Measurements from ENCODE around the gene RAD23B.
A peak's percentile ranks its signal among the peaks of the same experiment; 100 is the strongest.

Gene RAD23B

DNA sequence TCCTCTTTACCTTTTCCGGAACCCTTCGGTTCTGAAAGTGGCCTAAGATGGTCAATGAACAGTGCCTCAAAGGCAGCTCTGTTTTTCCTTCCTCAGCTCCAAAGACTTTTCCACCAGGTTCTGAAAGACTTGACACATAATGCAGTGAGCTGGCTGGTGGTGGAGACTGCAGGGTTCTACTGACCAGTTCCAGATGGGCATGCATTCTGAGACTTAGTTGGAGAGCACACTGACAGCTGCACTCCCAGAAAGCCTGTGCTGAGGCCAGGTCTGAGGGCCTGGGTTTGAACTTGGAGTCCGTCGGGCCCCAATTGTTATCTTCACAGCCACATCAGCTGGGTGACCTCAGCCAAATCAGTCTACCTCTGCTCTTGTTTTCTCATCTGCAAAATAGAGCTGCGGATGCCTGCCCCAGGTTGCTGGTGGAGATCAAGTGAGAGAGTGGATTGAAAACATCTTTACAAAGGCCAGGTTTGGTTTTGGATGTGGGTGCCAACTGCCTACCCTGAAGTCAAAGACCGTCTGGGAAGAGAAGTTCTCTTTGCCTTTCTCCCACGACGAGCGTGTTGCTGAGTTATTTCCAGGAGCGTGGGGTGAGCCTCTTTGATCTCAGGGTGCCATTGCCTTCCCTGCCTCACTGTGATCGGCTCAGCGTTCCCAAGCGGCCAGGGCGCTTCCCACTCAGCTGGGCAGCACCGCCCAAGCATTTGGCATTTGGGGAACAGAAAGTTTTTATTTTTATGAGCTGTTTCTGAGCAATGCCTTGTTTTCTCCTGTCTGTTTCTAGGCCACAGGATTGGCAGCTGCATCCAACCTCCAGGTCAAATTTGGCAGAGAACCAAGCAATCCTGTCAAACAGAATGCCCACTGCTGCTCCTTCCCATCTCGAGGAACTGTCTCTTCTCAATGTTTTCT is 54.9 kb downstream of the RAD23B start:
- DNase-seq, result no peak

DNA sequence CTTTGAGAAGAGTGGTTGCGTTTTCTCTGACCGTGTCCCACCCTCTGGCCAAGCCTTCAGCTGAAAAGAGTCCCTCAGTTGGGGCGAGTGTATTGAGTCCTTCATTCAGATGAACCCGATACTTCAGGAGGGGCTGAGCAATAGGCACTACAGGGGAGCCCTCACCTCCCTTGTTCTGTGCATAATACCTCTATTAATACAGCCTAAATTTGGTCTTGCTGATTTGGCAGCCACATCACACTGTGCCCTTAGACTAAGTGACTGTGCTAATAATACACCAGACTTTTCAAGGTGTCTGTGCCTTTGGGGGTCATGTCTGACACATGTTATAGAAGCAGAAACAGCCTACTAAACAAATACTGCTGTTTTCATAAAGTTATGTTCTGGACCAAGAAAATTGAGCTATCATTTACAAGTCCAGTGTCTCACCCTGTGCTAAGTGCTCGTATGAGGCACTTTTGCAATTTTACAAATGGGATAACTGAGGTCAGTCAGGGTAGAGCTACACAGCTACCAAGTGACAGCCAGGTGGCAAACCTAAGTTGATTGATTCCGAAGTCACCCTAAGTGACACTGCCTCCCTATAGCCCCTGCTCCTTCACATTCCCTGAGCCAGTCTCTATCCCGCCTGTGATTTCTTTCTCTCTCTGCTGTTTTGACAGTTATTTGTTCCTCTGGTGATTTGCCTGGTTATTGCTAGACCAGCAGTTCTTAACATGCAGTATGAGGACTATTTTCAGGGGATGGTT is 56.0 kb downstream of the RAD23B start:
- no peak for DNase-seq

DNA sequence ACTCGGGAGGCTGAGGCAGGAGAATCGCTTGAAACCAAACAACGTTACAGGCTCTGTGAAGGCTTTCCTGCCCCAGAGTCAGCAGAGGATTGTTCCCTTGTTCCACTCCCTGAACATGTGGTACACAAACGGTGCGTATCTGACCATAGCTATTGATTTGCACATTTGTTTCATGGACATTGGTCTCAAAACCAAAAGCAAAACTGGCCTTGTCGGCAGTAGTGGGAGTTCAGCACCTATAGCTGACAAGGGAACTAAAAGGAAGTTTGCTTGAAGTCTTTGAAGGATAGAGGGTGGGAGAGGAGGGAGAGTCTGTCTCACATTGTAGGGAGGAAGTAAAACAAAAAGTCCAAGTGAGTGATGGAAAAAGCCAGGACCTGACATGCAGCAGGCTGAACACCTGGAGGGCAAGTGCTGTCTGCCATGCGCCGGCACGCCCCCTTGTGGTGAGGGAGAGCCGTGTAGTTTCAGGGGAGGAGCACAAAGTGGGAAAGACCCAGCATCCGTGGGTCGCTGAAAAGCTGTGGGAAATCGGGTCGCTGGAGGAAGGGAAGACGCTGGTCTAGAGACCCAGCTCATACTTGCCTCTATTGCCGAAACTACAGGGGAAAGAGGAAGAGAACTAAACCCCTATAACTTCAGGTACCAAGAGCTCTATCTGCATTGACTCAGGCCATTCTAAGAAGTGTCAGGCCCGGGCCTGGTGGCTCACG is 58.0 kb downstream of the RAD23B start:
- DNase-seq, result peak; percentile 28 to 52

DNA sequence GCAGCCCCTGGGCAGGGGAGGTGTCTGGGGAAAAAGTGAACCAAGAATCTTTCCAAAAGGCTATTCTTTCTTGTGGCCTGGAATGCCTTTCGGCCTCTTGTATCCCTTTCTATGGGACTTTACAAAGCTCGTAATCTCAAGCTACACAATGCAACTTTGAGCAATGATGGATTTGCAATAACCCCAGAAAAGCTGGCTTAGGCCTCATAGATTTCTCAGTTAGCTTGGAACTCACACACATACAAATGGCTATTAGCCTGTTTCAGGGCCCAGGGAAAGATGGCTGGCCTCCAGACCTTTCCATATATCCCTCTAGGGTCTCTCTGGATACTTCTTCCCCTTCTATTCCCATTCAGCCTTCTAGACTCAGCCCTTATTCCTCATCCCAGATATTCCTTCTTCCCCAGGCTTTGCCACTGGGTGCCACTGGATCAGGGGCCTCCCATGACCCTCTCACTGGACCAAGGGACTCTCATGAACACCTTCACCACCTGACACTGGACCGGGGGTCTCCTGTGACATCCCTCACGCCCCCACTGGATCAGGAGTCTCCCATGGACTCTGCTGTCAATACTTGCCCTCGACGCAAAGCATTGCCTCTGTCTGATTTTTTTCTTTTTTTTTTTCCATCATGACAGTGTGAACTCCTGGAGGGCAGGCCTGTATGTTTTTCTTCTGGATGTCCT is 59.5 kb downstream of the RAD23B start:
- DNase-seq, result no peak

DNA sequence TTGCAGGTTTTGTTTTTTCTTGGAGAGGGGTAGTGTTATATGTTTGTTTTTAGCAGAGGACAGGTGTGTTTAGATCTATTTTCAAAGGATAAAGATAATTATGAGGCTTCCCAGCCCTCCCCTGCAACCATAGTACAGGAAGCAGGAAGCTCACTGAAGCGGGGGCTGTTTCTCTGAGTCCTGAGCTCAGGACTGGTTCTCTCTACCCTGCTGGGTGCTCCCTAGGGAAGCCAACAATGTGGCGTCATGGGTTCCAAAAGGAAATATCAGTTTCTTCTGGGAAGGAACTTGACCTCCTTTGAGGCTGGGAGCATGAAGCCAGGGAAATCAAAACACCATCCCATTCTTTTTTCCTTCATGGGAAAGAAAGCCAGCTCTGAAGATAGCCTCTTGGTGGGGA is 62.2 kb downstream of the RAD23B start:
- DNase-seq, result no peak

DNA sequence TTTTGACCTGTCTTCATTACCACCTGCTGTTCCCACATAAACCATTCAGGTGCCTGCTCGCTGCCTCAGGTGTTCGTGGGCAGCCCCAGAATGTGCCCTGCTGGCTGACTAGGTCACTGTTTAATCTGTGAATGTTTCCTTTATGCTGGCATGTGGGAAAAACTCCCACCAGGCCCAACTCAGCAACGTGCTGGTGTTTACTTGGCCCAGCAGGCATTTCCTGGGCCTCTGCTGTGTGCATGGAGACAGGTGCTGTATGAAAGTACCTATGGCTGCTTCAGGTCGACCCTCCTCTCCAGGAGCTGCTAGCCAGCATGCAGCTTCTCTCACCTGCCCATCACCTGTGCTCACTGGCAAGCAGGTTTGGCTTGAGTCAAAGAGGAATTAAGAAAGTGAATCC is 65.8 kb downstream of the RAD23B start:
- no peak for DNase-seq

DNA sequence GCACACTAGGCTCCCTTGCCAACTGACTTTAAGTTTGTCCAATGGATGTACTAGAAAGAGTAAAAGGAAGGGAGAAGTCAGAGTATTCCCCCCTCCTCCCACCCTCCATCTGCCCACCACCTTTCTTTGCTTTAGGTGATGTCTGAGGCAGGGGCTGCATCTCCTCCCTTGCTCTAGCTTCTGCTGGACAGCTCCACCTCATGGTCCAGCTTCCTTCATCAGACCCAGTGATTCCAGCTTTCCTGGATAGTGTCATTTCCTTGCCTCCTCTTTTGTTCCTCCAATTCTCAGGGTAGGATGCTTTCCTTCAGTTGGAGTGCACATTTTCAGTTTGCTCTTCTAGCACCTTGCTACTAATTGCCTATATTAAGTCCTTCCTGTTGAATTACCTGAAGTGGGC is 67.4 kb downstream of the RAD23B start:
- no peak for DNase-seq

DNA sequence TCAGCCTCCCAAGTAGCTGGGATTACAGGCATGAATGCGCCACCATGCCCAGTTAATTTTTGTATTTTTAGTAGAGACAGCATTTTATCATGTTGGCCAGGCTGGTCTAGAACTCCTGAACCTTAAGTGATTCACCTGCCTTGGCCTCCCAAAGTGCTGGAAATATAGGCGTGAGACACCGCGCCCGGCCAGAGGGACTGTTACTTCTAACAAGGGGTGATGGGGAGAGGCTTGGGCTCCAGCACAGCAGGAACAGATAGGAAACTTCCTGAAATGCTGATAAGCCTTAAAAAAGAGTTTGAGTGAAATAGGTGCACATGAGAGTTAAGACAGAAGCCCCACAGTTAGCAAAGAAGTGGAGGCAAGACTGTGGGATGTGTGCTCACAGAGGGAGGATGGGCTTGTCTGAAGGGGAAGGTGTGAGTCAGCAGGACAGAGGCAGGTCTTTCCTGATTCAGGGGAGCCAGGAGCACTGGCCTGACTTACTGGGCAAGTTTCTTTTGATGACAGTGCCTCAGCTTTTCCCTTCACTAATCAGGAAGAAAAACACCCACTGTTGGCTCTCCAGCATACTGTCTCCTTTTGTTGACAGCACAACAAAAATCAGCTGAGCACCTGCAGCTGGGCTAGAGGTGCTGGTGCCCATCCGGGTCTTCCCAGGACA is 68.4 kb downstream of the RAD23B start:
- DNase-seq, result no peak

DNA sequence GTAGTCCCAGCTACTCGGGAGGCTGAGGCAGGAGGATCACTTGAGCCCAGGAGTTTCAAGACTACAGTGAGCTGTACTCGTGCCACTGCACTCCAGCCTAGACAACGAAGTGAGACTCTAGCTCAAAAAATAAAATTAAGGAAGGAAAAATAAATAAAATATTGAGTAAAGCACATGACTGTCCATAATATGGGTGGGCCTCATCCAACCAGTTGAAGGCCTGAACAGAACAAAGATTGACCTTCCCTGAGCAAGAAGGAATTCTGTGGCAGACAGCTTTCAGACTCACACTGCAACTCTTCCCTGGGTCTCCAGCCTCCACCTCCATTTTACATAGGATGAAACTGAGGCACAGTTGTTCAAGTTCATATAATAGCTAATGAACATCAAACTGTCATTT is 72.3 kb downstream of the RAD23B start:
- DNase-seq, result no peak

DNA sequence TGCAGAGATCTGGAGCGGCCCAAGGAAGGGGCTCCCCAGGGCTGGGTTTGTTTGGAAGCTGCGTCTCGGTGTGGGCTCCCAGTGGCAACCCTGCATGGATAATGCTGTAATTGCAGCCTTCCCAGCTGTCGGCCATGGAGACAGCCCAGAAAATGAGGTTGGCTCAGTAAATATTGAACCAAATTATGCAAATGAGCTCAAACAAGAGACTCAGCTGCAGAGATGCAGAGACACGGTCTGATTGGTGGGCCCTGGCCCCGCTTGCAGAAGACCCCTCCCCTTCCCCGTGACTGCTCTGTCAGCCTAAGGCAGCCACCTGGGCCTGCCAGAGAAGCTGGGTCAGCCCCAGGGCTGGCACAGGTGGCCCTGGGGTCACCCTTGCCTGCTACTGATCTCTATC is 75.9 kb downstream of the RAD23B start:
- no peak for DNase-seq

DNA sequence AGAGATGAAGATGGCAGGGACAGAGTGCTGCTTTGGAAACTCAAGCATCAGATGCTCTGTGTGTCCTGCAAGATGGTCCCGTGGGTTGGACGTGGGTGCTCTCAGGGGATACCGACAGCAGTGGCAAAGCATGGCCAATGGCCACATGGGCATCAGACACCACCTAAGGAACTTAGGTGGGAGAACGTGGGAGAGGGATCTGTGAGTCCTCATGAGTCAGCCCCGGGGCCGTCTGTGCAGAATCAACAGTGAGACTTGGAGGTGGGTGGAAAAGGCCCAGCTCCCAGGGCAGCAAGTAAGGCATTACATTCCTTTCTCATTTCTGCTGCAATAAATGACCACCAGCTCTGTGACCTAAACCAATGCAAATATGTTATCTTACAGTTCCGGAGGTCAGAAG is 77.0 kb downstream of the RAD23B start:
- no peak for DNase-seq

DNA sequence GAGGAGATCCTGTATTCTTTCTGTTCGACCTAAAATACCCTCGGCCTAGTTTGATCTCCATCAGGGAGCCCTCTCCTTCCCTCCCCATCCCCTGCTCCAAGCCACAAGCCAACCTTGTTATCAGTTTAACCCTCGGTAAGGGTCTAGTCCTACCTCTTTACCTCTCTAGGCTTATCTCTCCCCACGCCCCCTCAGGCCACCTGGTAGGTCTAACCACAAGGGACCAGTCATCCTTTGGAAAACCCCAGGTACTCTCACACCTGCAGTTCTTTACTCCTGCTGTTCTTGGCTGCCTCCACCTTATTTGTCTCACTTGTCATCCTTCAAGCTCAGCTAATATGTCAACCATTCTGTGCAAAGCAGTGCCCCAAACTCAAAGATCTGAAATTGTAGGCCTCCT is 78.7 kb downstream of the RAD23B start:
- DNase-seq, result no peak

DNA sequence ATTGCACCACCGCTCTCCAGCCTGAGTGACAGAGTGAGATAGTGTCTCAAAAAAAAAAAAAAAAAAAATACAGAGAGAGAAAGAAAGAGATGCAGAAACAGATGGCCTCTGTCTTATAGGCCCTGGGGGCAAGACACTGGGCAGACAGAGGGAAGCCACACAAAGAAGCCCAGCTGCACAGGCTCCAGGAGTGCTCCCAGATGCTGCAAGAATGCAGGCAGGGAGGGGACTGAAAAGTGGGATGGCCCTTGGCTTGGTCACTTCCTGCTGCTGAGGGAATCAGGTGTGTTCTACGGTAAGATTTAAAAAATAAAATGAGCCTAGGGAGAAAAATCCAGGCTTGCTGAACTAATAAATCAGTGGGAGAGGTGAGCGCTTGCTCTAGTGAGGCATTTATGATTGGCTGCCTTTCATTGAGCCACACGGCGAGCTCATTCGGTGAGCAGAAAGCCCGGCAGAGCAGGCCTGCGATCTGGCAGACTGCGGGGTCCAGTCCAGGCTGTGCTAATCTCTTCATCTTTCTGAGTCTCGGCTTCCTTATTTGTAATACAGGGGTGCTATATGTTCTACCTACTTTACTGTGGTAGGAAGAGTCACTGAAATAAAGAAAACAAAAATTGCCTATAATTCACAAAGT is 80.6 kb downstream of the RAD23B start:
- DNase-seq, result no peak

DNA sequence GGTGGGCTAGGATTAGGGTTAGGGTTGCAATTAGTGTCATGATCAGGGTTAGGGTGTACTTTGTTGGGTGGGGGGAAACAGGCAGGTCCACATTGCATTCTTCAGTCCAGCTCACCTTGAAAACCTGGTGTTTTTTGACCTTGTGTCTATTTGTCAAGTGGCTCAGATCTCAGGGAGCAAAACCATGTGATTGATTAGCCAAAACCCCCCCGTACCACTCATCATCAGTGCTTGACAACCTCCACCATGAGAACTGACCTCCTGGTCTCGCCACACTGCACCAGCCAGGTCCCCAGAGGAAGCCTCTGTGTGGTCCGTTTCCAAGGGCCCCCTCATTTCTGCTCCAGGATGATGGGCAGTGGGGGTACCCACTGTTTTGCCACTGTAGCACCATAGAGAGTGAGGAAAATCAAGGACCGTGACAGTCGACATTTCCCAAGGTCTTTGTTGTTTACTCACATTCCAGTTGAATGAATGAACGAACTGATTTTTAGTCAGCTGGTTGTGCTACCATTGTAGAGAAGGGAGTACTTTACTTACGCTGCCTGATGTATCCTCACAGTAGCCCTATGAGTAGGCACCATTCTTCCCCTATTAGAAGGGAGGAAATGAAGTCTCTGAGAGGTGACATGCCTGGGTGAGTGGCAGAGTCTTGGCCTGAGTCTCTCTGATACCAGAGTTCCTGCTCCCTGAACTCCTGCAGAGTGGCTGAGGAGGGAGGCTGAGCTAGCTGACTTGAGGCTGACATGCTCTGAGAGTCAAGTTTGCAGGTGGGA is 84.8 kb downstream of the RAD23B start:
- DNase-seq, result no peak

DNA sequence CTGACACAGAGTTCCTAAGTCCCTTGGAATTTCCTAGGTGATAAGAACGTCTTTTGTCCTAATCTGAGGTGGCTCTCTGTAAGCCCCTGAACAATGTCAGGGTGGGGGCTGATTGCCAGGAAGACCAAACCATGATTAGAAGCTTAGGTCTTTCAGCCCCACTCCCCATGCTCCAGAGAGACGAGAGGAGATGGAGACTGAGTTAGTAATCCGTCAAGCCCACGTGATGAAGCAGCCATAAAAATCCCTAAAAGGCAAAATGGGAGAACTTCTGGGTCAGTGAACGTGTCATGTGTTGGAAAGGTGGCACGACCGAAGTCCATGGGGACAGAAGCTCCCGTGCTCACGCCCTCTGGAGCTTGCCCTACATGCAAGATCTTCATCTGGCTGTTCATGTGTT is 85.6 kb downstream of the RAD23B start:
- DNase-seq, result no peak

DNA sequence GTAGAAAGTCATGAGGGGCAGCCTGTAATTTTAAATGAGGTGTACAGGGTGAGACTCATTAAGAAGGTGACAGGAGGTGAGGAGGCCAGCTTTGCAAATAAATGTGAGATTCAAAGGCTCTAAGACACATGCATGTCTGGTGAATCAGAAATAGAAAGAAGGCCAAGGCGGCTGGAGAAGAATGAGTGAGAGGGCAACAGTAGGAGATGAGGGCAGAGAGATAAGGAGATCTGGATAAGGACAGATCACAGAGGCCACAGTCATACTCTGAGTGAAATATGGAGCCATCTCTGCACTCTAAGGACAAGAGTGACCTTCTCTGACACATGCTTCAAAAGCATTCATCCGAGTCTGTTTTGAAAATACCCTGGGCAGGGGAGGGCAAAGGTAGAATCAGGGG is 90.7 kb downstream of the RAD23B start:
- no peak for DNase-seq

DNA sequence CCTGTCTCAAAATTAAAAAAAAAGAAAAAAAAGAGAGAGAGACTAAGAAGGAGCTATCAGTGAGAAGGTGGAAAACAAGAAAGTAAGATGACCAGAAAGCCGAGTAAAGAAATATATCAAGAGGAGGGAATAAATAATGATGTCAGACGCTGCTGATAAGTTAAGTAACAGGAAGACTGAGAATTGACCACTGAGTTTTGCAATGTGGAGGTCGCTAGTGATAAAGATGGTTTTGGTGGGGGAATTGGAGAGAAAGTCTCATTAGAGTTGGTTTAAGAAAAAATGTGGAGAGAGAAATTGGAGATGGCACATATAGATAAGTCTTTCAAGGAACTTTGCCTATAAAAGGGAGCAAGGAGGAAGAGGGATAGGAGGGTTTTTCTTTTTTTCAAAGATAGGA is 91.9 kb downstream of the RAD23B start:
- no peak for DNase-seq

DNA sequence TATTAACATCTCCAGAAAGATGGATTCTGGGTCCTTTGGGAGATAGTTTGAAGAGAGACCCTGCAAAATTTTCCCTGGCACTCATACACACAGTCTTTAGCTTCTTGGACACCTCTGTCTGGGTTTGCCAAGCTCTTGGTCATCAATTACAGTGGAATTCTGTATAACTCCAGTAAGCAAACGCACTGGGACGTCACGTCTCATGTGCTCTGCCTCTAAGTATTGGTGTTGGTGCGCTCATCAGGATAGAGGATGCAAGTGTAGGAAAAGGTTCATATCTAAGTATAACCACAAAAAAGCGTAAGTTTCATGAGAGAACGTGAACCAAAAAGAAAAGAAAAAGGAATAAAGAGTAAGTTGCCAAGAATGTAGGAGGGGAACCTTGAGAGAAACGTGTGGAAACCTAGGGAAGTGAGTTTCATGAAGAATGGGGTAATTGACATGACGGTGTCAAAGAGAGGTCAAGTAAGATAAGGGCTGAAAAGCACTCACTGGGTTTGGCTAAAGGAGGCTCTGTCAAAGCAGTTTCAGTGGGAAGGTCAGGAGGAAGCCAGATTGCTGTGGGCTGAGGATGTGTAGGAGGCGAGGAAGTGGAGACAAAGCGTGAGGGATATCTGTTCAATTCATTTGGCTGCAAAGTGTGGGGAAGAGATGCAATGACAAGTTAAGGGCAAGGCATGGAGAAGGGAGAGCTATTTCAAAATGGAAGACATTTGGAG is 92.7 kb downstream of the RAD23B start:
- no peak for DNase-seq

DNA sequence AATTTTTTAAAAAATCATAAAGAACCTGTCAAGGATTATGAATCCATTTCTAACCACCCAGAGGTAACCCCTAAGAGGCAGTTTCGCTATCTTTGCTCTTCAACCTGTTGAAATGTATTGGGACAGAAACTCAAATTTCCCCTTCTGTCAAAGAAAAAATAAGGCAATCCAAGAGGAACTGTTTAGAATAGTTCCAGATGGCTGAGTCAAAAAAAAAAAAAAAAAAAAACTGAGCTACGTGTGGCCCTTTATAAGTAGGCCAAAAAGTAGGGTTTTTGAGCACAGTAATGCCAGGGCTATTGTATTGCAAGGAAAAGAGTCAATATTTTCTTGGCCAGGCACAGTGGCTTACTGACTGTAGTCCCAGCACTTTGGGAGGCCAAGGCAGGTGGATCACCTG is 94.9 kb downstream of the RAD23B start:
- no peak for DNase-seq
